NT2/D1 (cell line): ENCODE data around the gene DRC7.

Experiments
- YY1 ChIP-seq: IDR thresholded peaks from 2 replicates; pipeline ENCODE4 v1.6.1; 2011; ENCODE audit not compliant: insufficient read length, insufficient read depth
- ZNF274 ChIP-seq: IDR thresholded peaks from 2 replicates; pipeline ENCODE4 v1.6.1; 2011; ENCODE audit warnings: mild to moderate bottlenecking, low read depth, low read length

- TF ChIP-seq ZNF274 (no peak), YY1 (no peak)
Observed at GRCh38 chr16:57649846-57650245, 44.8 kb upstream of the DRC7 start.
